Measurements from ENCODE around the gene CD300LF.

DNA sequence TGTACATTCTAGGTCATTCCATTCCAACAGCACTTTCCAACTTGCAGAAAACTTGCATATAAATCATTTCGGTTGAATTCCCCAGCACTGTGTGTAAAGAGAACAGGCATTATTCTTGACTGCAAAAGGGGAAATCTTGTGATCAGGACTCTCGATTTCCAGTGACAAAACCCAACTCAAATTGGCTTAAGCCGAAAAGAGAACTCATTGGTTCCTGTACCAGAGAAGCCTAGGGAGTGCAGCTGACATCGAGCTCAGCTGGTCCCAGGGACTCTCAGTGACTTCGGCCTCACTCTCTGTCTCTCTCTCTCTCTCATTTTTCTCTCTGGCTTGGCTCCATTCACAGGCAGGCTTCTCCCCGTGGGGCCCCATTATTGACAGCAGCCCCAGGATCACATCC lies 30.7 kb downstream of the CD300LF start:
- TF ChIP-seq, protein P1, sequence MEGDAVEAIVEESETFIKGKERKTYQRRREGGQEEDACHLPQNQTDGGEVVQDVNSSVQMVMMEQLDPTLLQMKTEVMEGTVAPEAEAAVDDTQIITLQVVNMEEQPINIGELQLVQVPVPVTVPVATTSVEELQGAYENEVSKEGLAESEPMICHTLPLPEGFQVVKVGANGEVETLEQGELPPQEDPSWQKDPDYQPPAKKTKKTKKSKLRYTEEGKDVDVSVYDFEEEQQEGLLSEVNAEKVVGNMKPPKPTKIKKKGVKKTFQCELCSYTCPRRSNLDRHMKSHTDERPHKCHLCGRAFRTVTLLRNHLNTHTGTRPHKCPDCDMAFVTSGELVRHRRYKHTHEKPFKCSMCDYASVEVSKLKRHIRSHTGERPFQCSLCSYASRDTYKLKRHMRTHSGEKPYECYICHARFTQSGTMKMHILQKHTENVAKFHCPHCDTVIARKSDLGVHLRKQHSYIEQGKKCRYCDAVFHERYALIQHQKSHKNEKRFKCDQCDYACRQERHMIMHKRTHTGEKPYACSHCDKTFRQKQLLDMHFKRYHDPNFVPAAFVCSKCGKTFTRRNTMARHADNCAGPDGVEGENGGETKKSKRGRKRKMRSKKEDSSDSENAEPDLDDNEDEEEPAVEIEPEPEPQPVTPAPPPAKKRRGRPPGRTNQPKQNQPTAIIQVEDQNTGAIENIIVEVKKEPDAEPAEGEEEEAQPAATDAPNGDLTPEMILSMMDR (IDR thresholded peaks at IDR 0.05), result no peak
- no peak for TF ChIP-seq POLR2A (IDR thresholded peaks at IDR 0.05)
